SU-DHL-6 (cell line): ENCODE data around the gene YIF1A.

Experiments used
- CTCF ChIP-seq: fragments of 200-600 bp; sonication (generic); IDR thresholded peaks from one replicate; pipeline ENCODE4 v1.5.1; 2017; ENCODE audit warnings: antibody characterized with exemption, mild to moderate bottlenecking, low read length, moderate library complexity; ENCODE audit not compliant: insufficient read depth, poor library complexity, severe bottlenecking
- EZH2phosphoT487 ChIP-seq: fragments of 200-600 bp; sonication (generic), shearing (Covaris generic); conservative IDR thresholded peaks from 2 replicates; pipeline ENCODE4 v1.6.1; 2018; ENCODE audit warnings: mild to moderate bottlenecking, antibody characterized with exemption, low read length, moderate library complexity, mixed read lengths

GRCh38 chr11:66299186-66299585, 10.2 kb upstream of the YIF1A start:
- TF ChIP-seq CTCF = no peak
- no peak for TF ChIP-seq EZH2phosphoT487
